ENCODE data around the gene RIN3.
A peak's percentile ranks its signal among the peaks of the same experiment; 100 is the strongest.

The RIN3 gene

DNA sequence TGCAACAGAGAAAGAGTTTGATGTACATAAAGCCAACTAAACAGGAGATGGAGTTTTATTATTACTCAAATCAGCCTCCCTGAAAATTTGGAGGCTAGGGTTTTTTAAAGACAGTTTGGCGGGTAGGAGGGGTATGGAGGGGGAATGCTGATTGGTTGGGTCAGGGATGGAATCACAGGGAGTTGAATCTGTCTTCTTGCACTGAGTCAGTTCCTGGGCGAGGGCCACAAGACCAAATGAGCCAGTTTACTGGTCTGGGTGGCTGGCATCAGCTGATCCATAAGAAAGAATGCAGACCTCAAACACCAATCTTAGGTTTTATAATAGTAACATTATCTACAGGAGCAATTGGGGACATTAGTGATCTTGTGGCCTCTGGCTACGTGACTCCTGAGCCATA, 64.9 kb downstream of the RIN3 start:
- DNase-seq (ENCODE audit: low read depth), result peak; percentile 74

DNA sequence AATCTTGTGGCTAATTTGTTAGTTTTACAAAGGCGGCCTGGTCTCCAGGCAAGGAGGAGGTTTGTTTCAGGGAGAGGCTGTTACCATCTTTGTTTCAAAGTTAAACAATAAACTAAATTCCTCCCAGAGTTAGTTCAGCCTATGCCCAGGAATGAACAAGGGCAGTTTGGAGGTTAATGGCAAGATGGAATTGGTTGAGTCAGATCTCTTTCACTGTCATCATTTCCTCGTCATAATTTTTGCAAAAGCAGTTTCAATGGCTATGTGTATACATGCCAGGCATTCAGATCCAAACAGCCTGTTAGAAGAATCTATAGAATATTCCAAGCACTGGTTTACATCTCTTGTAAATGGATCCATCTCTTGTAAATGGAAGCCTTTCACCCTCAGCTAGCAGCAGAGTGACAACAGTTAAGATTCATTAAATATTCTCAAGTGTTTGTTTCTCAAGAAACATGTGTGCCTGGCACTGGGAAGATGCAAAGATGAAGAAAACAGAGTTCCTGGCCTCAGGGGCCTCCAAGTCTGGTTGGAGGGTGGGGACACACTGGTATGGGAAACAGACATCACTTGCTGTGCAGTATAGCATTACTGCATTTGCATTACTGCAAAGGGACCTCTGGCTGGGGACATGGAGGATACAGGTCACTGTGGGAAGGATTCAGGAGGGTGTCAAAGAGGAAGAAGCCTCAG, 65.8 kb downstream of the RIN3 start:
- DNase-seq (ENCODE audit: low read depth), result peak; percentile 47

- DNase-seq (ENCODE audit: low read depth), result no peak
Observed at GRCh38 chr14:92581206-92581605, 67.6 kb downstream of the RIN3 start.

- DNase-seq (ENCODE audit: low read depth), result no peak
Observed at GRCh38 chr14:92581966-92582566, 68.5 kb downstream of the RIN3 start.

- DNase-seq (ENCODE audit: low read depth), result no peak
Observed at GRCh38 chr14:92582706-92583452, 69.3 kb downstream of the RIN3 start.

DNA sequence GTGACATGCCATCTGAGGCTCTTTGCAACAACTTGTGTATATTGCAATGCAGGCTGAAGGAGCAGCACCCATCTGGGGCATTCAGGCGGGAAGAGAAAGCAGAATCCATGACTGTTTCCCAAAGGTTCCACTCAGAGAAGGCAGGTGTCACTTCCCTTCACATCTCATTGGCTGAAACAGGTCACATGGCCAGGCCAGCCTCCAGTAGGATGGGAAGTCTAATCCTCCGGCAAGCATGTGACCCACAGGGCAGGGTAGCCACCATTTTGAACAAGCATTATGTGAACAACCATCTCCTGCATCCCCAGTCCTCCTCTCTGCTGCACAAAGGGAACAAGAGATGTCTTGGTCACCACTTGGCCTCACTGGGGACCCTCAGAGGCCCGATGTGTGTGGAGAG, 70.6 kb downstream of the RIN3 start:
- no peak for DNase-seq (ENCODE audit: low read depth)

DNA sequence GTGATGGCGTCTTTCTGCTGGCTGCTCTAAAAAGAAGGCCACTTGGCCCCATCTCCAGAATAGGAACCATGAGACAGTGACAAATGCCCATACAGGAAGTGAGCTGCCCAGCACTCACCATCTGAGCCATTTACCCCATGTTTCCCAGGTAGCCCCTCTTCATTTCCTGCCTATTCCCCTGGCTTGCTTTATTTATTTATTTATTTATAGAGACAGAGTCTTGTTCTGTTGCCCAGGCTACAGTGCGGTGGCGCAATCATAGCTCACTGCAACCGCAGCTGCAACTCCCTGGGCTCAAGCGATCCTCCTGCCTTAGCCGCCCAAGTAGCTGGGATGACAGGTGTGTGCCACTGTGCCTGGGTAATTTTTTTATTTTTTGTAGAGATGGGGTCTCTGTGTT, 71.2 kb downstream of the RIN3 start:
- DNase-seq (ENCODE audit: low read depth), result peak; percentile 10

DNA sequence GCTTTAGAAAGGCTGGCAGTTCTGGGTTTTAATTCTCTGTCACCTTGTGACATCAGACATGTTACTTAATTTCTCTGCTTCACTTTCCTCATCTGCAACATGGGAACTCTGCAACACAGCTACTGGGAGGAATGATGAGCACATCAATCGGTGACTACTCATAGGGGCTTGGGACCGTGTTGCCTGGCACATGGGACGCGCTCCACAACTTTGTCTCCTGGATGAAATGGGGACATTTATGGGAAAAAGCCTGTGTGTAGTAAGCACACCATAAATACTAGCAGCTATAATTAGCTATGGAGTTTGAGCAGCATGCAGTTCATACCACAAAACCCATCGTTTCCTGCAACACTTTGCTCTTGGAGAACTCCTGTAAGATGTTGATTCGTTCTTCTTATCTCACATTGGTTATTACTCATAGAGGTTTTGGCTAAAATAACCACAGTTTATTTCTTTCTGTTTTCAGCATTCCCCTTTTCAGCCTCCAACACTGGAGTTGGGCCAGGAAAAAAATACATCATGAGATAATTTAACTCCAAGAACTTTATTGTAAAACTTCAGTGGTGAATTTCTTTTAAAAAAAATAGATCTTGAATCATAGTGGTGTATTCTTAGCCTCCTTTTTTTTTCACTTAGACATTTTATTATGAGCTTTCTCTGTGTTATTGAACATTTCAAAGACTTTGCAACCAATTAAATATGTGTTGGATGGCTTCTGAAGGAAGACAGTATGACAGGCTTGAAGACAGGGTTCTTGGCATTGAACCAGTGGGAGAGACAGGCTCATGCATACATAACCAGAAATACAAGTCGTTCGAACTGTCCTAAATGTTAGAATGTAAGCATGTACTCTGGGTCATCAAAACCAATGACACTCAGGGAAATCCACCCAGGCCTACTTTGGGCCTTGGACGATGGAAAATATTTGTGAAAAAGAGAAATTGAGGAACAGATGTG, 72.7 kb downstream of the RIN3 start:
- DNase-seq (ENCODE audit: low read depth), result peak; percentile 99

DNA sequence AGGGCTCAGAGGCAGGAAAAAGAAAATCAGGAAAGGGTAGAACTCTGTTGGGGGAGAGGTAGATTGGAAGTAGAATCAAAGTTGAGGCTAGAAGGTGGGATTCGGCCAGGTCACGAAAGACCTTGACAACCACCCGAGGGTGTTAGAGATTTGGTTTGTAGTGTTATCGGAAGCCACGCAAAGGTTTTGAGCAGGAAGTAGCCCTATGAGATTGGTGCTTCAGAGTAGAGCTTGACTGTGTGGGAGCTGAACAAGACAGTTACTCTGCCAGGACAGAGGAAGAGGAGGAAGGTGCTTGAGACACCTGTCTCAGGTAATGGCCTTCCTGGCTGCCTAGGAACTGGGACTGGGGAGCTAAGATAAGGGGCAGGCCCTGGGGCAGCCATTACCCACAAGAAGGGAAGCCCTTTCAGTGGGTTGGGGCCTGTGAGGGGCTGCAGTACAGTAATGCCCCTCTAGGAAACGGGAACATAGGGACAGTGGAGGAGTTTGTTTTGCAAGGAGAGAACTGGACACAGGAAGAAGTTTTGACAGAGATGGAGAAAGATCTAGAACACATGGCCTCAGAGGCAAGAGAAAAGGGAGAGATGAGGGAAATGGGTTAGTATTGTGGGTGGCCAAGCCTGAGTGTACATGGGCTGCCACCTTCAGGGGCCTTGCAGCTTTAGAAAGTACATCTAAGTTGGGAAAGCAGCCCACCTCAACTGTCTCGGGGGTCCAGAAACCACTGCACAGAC, 73.5 kb downstream of the RIN3 start:
- no peak for DNase-seq (ENCODE audit: low read depth)

GRCh38 chr14:92587700-92588085, 74.1 kb downstream of the RIN3 start:
- no peak for DNase-seq (ENCODE audit: low read depth)

DNA sequence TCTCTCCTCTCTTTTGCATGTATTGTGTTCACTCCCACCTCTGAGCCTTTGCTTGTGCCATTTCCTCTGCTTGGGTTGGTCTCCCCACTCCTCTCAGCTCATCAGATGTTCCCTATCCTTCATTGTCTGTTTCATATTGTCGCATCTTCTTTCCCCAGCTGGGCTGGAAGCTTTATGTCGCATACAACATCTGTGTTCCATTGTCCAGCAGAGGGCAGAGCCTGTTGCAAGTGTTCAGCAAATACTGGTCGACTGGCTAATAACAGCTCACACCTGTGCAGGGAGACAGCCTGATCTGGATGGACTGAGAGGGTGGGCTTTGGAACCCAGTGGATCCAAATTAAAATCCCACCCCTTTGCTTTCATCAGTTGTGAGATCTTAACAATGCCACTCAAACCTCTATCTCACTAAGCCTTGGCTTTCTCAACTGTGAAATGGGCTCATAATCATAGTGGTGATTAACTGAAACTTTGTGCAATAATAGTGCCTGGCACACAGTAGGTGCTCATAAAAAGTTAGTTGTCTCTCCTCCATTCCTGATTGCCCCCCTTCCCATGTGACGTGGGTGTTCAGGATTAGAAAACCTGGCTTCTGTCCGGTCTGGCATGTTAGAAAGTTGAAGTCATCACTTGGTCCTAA, 75.8 kb downstream of the RIN3 start:
- DNase-seq (ENCODE audit: low read depth), result peak; percentile 51

GRCh38 chr14:92590176-92590575, 76.6 kb downstream of the RIN3 start:
- DNase-seq (ENCODE audit: low read depth), result no peak

DNA sequence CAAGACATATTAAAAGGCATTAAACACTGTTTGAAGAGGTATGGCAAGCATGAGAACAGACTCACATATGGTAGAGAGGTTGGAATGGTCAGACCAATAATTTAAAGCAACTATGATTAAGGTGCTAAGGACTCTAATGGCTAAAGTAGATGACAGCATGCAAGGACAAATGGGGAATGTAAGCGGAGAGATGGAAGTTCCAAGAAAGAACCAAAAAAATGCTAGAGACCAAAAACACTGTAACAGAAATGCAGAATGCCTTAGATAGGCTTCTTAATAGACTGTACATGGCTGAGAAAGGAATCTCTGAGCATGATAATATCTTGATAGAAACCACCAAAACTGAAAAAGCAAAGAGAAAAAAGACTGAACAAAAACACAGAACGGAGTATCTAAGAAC, 77.4 kb downstream of the RIN3 start:
- peak; percentile 42 for DNase-seq (ENCODE audit: low read depth)

- DNase-seq (ENCODE audit: low read depth), result no peak
Observed at GRCh38 chr14:92591346-92591745, 77.8 kb downstream of the RIN3 start.

- no peak for DNase-seq (ENCODE audit: low read depth)
Observed at GRCh38 chr14:92595267-92595666, 81.7 kb downstream of the RIN3 start.

DNA sequence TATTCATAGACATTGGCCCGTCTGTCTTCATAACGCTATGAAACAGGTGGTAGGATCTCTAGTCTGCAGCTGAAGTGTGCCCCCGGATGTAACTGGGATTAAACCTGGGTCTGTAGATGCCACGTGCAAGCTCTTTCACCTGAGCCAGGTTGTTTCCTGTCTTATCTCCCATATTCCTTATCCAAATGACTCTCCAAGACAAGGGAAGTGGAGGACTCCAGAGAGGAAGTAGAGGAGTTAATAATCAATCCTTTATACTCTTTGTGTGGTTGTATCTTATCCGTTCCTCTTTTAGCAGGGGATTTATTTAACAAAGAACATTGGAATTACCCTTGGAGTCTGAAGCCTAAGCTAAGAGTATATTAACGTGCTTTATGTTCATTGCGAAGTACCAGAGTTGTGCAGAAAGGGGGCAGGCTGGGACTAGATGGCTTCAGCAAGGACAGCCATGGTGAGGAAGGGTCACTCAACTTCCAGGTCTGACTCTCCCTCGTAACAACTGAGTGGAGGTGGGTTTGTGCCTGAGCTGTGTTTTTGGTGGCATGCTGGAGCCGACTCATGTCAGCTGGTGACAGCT, 82.8 kb downstream of the RIN3 start:
- DNase-seq (ENCODE audit: low read depth), result no peak

DNA sequence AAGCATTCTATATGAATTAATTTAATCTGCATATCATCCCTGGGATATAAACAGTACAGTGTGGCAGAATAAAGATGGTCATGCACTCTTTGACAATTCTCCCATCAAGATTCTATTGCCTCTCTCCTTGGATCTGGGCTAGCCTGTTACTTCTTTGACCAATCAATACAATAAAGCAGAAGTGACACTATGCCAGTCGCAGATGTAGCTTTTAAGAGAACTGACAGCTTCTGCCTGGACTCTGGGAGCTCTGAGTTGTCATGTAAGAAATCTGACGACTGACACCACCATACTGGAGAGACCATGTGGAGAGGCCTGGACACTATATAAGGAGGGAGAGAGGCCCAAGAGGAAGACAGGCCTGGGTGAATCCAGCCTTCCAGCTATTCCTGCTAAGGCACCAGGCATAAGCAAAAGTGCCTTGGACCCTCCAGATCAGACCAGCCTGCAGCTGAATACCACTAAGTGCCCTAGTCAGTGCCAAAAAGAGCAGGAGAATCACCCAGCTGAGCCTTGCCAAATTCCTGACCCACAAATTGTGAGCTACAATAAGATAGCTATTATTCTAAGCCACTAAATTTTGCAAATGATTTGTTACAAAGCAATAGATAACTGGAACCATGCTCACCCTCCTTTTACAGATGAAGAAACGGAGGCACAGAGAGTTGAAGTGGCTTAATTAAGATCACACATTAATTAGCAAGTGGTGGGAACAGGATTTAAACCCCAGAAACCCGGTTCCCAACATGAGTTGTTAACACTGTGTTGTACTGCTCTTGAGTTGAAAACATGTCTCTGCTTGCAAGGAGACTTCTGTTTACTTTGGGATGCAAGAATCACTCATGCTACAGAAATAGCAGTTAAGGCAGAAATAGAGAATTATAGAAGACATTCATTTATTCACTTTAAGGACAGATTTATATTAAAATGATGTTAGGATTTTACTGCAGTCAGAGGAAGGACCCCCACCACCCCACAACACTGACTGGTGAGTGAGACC, 84.6 kb downstream of the RIN3 start:
- DNase-seq (ENCODE audit: low read depth), result no peak

DNA sequence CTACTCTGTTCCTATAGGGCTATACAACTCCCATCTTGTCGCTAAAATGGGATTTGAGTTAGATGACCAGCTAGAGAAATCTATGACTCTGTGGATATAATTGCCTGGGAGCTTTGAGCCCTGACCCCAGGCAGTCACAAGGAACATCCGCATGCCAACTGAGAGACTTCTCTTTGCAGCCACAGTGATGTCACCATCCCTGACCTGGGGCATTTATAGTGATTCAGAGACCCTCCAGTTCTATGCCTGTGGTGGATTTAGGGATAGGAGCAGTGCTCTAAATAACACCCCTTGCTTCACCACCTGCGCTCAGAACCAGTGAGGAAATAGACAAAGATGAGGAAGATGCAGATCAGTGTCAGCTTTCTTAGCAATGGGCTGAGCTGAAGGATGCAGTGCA, 86.2 kb downstream of the RIN3 start:
- DNase-seq (ENCODE audit: low read depth), result peak; percentile 82

DNA sequence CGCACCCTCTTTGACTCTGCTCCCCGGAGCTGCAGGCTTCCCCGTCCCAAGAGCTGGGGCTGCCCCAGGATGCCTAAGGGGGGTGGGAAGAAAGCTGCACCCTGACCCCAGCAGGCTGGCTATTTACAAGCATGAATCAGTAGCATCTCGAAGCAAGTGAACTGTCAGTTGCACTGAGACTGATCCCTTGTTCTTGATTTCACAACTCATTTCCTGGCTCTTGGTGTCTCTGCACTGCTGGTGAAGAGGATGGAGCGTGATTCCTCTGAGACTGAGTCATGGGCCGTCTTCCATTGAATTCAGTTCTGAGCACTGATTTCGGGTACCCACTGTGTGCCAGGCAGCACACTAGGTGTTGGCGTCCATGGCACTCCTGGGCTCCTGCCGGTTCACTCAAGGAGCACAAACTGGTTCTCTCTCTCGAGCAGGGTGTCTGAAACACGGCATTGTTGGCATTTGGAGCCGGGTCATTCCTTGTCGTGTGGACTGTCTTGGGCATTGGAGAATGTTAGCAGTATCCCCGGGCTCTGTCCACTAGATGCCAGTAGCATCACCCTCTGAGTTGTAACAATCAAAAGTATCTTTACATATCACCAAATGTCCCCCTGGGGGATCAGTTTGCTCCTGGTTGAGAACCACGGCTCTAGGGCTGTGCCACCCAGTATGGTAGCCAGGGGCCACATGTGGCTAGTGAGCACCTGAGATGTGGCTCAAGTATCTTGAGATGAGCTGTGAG, 86.9 kb downstream of the RIN3 start:
- peak; percentile 96 for DNase-seq (ENCODE audit: low read depth)
